ENCODE data around the gene SLC8A1.

GRCh38 chr2:40410695-40411094 is 41.2 kb downstream of the SLC8A1 start:
- TF ChIP-seq CTCF (IDR thresholded peaks at IDR 0.05) (no peak), POLR2A (IDR thresholded peaks at IDR 0.05) (no peak)
